Hepatic stellate cell (primary cell): ENCODE measurements around the gene ASIC2.
"Not testable (repeated sequence)": the region's sequence is repeated elsewhere in the genome, so short reads cannot be mapped to it uniquely, and the experiment has no call there.

Experiments used
- DNase-seq: peaks from one replicate; pipeline ENCODE4 v3.0.0; 2011; ENCODE audit warnings: low spot score

Gene ASIC2

GRCh38 chr17:32985050-32985756 is 307.9 kb downstream of the ASIC2 start:
- no peak for DNase-seq

GRCh38 chr17:32981611-32982010 is 311.5 kb downstream of the ASIC2 start:
- DNase-seq = not testable (repeated sequence)

GRCh38 chr17:32980230-32980629 is 312.9 kb downstream of the ASIC2 start:
- DNase-seq = no peak

GRCh38 chr17:32976605-32977004 is 316.5 kb downstream of the ASIC2 start:
- no peak for DNase-seq

- no peak for DNase-seq
These were observed 317.0 kb downstream of the ASIC2 start for GRCh38 chr17:32976131-32976530.

GRCh38 chr17:32971171-32971570 is 321.9 kb downstream of the ASIC2 start:
- no peak for DNase-seq

- no peak for DNase-seq
These were observed 322.8 kb downstream of the ASIC2 start for GRCh38 chr17:32970281-32970680.

GRCh38 chr17:32969231-32969630 is 323.9 kb downstream of the ASIC2 start:
- not testable (repeated sequence) for DNase-seq

- no peak for DNase-seq
These were observed 328.6 kb downstream of the ASIC2 start for GRCh38 chr17:32964541-32964940.
